Gastroesophageal sphincter (tissue), 3 donors: ENCODE data around the gene WDR93.

Source experiments
- CTCF ChIP-seq, 4 experiments: fragments of 200-600 bp in 2 of 4; fragments of 450-650 bp in 2 of 4; sonication (generic) in 1 of 4; IDR thresholded peaks; one replicate each; pipeline ENCODE4 v1.5.1; 2017 to 2019; ENCODE audit warnings: antibody characterized with exemption in 4 of 4, mild to moderate bottlenecking in 2 of 4, moderate library complexity in 2 of 4
- EP300 ChIP-seq: sonication (generic); formaldehyde crosslinking; IDR thresholded peaks from one replicate; pipeline ENCODE4 v1.6.1; 2017; ENCODE audit warnings: antibody characterized with exemption, mild to moderate bottlenecking
- POLR2A ChIP-seq, 2 donors: fragments of 450-650 bp; IDR thresholded peaks; one replicate each; pipeline ENCODE4 v1.6.1; 2017; ENCODE audit warnings: antibody characterized with exemption in 2 of 2, mild to moderate bottlenecking in 2 of 2, moderate library complexity in 1 of 2
- POLR2AphosphoS5 ChIP-seq: sonication (generic); formaldehyde crosslinking; IDR thresholded peaks from one replicate; pipeline ENCODE4 v1.6.1; 2017; ENCODE audit warnings: antibody characterized with exemption

- TF ChIP-seq EP300 (no peak), CTCF (IDR thresholded peaks at IDR 0.05) (no peak), POLR2AphosphoS5 (no peak), POLR2A (IDR thresholded peaks at IDR 0.05) (no peak)
Observed at GRCh38 chr15:89681146-89681545, 9.5 kb upstream of the WDR93 start.
